GM18517 (cell line): Measurements from ENCODE around the gene HOGA1.

Experiments
- ATAC-seq: cut with Tn5 transposase; IDR thresholded peaks from one replicate; pipeline ENCODE4 v1.9.1; 2021; ENCODE audit warnings: mild to moderate bottlenecking, moderate library complexity; ENCODE audit not compliant: unreplicated experiment

The HOGA1 gene

GRCh38 chr10:97578171-97578844 lies 5.9 kb upstream of the HOGA1 start:
- no peak for ATAC-seq

GRCh38 chr10:97580421-97581367 lies 3.5 kb upstream of the HOGA1 start:
- ATAC-seq, result no peak

- no peak for ATAC-seq
Measured at GRCh38 chr10:97582169-97582568, 2.0 kb upstream of the HOGA1 start.

- no peak for ATAC-seq
Measured at GRCh38 chr10:97583476-97583875, 713 bp upstream of the HOGA1 start.

GRCh38 chr10:97584798-97585438 lies 729 bp downstream of the HOGA1 start:
- no peak for ATAC-seq

- no peak for ATAC-seq
Measured at GRCh38 chr10:97585439-97585811, 1.2 kb downstream of the HOGA1 start.

- ATAC-seq, result no peak
Measured at GRCh38 chr10:97587183-97587582, 3.0 kb downstream of the HOGA1 start.

- ATAC-seq, result no peak
Measured at GRCh38 chr10:97589479-97589878, 5.3 kb downstream of the HOGA1 start, which contains the start of gene C10orf62. Gene C10orf62, plus strand, starts transcription at chr10:97589721. Its CDS starts 177 bp downstream, at chr10:97589898.

GRCh38 chr10:97590082-97590747 lies 6.0 kb downstream of the HOGA1 start:
- no peak for ATAC-seq

GRCh38 chr10:97590748-97591495 lies 6.7 kb downstream of the HOGA1 start:
- ATAC-seq, result no peak

- ATAC-seq, result no peak
Measured at GRCh38 chr10:97593421-97593820, 9.2 kb downstream of the HOGA1 start.

- no peak for ATAC-seq
Measured at GRCh38 chr10:97596101-97597082, 12.2 kb downstream of the HOGA1 start.

GRCh38 chr10:97597778-97598177 lies 13.6 kb downstream of the HOGA1 start:
- no peak for ATAC-seq

- ATAC-seq, result no peak
Measured at GRCh38 chr10:97598407-97599271, 14.4 kb downstream of the HOGA1 start.

- no peak for ATAC-seq
Measured at GRCh38 chr10:97599272-97599619, 15.1 kb downstream of the HOGA1 start.

- no peak for ATAC-seq
Measured at GRCh38 chr10:97600616-97601015, 16.4 kb downstream of the HOGA1 start.

- ATAC-seq, result no peak
Measured at GRCh38 chr10:97601268-97602215, 17.4 kb downstream of the HOGA1 start.
